KG1 (cell line): ENCODE results near the gene HOXC6.
"Not testable (repeated sequence)": the region's sequence is repeated elsewhere in the genome, so short reads cannot be mapped to it uniquely, and the experiment has no call there.

ENCODE experiments used
- DNase-seq: peaks from one replicate; lab custom pipeline; 2025; lab: John Stamatoyannopoulos, UW

HOXC6 gene

DNA sequence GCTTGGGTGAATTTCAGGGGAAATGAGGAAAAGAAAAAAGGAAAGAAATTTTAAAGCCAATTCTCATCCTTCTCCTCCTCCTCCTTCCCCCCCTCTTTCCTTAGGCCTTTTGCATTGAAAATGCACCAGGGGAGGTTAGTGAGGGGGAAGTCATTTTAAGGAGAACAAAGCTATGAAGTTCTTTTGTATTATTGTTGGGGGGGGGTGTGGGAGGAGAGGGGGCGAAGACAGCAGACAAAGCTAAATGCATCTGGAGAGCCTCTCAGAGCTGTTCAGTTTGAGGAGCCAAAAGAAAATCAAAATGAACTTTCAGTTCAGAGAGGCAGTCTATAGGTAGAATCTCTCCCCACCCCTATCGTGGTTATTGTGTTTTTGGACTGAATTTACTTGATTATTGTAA lies 27.3 kb downstream of the HOXC6 start:
- DNase-seq: no peak

DNA sequence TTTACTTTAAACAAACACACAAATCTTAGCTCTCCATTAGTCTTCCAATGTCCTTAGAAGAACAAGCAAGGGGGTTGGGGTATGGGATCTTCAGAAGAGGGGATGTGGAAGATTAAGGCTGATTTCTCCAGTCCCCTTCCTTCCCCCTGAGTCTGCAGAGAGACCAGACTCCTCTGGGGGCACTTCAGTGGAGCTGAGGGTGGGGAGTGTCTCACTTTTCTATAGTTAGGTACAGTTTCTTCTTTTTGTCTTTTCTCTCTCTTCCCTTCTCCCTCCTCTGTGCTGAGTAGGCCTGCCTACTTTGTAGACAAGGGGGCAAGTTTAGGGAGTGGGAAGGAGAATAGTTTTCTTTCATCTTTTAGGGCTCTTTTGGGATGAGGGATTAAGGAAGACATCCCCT lies 27.9 kb downstream of the HOXC6 start:
- DNase-seq: no peak

DNA sequence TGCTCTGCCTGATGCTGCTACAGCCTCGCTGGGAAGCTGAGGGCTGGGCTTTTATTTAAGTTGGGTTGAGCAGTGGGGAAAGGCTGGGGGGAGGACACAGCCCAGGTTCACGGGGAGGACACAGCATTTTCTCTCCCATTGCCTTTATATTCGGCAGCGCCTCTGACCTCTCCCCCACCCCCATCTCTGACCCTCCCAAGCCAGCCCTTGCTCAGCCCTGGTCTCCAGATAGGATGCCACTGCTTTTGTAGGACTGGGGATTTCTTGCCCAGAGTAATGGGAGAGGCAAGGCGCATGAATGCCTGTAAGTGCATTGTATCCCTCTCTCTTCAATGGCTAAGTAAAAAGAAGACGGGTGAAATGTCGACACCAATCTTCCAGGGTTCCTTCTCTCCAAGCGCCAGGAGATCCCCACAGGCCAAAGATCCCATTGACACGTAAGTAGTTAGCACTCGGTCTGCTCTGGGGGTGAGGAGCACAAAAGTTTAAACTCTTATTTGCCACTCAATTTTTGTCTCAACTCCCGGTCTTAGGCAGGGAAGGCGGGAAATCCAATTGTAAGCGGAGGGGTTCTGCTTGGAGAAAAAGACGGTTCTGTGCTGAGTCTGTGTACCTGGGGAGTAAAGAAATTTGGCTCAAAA lies 30.0 kb downstream of the HOXC6 start:
- DNase-seq: no peak

DNA sequence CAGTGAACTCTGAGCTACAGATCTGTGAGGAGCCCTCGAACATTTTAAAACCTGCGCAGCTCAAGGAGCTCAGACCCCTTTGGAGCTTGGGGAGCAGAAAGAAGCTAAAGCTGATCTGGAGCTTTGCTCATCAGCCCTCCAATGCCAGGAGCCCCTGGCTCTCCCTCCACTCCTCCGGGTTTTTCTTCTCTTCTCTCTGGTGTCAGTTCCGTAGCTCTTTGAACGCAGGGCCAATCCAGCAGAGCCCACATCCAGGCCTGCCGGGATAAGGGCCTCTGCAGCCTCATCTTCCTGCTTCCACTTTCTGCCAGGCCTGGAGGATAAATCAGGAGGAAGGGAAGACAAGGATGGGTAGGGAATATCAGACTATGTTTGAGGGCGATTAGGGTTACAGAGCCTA lies 31.4 kb downstream of the HOXC6 start:
- no peak for DNase-seq

DNA sequence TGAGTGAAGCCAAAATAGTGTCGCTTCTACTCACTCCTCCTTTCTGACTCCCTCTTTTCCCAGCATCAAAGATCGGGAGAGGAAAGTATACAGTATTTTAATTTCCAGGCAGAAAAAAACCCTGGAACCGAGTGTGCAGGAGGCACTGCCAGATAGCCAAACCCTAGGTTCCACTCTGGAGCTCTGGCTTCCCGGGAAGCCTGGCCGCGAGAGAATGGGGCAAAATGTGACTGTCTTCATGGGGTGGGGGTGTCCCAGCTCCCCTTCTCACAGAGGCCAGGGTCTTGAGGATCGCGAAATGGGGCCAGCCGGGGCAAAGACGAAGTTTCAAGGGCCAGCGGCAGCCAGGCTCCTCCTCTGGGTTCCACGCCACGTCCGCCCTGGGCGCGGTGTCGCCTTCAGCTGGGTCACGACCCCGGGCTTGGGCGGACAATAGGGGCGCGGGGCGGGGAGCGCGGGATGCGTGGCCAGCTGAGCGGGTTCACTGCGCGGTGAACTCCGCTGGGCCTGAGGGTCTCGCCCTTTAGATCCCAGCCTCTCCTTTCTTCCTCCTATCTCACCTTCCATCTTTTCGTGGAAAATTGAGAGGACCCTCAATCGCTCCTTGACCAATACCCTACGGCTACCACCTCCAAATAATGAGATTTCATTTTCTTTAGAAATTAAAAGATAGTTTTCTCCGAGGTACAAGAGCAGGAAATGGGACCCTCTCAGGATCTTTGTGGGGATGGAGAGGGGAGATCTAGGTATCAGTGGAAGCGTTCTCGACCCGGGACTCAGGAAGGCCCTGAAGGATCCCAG lies 32.1 kb downstream of the HOXC6 start:
- no peak for DNase-seq

DNA sequence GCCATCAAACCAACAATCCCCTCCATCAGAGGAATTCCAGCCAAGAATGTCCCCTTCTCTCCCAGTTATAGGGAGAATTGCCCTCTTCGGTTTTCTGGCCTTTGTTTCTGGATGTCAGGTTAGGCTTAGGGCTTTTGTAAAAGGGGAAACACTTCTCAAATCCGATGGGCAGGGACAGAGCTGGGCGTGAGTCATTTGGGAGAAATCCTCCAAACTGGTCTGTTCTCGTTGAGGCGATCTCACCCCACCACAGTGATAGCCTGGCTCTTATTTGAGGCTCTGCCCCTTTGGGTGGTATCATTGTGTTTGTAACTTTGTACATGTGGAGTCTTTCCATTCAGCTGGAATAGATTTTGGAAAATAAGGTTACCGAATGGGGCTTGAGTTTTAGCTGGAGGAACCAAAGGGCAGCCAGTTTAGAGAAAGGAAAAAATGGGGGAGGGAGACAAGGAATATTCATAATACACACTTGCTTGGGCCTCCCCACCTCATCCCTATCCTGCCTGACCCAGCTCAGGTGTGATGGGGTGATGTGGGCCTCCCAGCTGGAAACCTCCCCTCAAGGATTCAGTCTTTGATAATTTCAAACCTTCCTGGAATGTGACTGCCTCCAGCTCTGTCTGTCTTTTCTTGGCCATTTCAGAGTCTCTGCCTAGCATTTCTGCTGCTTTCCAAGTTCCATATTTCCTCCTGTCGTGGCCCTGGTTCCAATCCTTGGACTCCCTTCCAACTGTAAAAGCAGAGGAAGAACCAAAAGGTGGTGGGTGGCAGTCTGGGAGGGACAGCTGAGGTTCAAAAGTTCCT lies 32.9 kb downstream of the HOXC6 start:
- DNase-seq: no peak

DNA sequence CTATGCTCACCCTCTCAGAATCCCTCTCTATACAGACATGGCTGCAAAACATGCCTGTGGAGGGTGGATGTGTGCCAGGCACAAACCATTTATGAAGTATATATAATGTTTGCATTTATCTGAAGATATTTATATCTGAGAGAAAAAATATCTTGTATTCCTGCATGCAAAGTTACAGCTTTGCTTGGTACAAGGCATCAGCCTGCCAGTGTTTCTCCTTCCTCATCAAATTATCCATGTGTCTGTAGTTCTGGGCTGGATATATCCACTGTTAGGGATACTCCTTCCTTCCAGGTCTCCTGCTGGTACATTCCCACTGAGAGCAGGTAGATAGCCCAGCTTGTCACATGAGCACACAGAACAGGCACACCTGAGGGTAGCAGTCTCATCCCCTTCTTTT lies 37.4 kb downstream of the HOXC6 start:
- no peak for DNase-seq

DNA sequence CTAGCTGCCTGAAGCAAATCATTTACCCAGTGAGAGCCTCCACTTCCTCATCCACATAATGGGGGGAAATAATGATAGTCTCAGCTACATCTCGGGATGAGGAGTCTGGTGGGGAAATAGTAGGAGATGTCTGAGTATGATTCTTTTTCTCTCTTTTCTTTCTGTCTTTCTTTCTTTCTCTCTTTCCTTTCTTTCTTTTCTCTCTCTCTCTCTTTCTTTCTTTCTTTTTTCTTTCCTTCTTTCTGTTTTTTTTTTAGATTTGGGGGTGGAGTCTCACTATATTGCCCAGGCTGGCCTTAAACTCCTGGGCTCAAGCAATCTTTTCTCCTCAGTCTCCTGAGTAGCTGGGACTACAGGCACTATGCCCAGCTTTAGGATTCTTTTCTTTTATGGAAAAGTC lies 38.2 kb downstream of the HOXC6 start:
- DNase-seq: no peak

DNA sequence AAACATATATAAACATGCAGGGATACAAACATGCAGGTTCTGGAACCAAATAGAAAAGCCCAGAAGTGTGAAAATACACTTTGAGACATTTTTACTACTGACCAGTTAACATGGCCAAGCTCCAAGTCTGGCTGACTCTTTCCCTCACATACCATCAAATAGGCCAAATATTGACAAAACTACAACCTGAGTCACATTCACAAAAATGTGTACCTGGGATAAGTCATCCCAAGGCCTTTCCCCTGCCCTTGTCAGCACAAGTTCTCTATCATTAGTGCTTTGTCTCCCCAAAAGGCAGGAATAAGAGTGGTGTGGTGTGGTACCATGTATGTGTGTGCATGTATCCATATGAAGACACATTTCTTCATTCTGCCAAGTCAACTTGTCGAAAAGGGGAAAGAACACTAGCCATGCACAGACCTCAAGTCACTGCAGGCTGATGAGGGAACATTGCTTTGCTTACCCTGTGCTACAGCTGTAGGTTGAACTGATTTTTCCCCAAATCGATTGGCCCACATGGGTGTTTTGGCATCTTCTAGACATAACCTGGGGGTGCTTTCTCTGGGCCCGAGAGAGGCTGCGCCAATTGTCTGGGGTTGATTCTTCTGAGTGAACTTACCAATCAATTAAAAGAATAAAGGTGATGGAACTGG lies 40.3 kb downstream of the HOXC6 start:
- no peak for DNase-seq

DNA sequence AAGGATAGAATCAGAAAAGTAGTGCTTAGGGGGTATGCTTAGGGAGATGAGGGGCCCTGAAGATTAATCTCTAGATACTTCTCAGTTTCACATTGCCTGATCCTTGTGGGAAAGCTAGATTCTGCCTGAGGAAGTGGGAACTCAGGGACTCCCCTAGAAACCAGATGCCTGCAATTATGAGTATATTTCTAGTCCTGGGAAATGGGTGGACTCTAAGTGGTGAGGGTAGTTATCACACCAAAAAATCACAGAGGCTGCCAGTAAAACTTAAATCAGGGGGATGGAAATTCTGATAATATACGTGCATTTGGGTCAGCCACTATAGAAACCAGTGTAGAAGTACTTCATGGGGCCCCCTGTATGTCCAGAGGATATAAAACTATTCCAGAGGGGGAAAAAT lies 43.7 kb downstream of the HOXC6 start:
- no peak for DNase-seq

DNA sequence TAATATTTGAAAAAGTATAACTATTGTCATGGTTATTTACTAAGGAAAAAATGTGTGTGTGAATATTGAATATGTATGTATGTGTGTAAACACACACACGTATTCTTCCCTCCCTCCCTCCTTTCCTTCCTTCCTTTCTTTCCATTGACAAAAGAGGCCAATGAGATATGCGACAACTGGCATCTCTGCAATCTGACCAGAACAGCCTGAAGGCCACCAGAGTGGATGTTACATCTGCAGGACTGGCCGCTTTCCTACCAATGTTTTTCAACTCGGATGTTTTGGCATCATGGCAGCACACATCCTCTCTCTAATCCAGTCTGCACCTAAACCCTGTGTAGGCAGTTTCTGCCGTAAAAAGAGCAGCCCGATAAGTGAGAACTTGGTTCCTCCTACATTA lies 46.1 kb downstream of the HOXC6 start:
- no peak for DNase-seq

DNA sequence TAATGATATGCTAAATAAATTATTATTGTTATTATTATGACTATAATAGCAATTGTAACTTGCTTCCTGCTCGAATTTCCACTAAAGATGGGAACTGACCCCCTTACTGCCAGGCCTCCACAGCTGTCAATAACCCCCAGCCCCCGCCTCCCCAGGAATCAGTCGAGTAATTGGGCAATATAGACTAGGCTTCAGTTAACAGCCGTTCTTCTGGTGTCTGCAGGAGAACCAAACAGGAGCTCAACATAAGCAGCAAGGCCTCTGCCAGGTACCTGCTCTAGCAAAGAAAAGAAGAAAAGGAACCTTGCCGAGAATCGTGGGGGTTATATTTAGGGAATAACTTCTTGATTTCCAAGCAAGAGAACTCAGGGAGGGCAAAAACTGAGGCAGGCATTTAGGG lies 47.2 kb downstream of the HOXC6 start:
- DNase-seq: no peak

DNA sequence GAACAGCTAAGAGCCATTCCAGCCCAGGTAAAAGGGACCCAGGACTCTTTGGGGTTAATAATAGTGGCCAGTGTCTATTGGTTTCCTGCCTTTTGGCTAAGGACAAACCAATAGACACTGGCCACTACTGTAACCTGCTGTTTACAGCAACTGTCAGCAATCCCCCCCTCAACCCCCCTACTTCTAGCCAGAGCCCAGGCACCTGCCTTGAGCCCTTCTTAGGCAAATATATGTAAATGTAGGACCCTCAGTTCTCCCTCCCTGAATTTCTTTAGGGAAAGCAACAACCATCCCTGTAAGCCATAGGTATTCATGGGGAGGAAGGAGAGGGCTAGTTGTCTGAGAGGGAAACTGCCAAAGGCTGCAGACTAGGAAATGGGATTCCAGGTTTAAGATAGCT lies 47.7 kb downstream of the HOXC6 start:
- DNase-seq: no peak

DNA sequence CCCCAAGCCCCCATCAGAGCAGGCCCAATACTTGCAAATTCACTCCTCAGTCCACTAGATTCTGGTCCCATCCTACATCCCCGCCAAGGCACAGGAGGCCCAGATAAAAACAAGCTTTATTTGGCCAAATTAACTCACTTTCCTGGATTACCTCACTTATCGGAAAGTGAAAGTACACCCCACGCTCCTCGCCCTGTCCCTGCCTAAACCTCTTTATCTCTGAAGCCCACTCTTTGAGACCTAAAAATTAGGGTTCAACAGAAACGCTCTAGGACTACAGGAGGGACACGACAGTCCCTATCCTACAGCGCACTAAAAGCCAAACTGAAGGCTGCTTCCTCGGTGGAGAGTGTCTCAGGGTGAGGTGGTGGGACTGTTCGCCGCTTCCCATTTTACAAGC lies 49.6 kb downstream of the HOXC6 start:
- DNase-seq: not testable (repeated sequence)

DNA sequence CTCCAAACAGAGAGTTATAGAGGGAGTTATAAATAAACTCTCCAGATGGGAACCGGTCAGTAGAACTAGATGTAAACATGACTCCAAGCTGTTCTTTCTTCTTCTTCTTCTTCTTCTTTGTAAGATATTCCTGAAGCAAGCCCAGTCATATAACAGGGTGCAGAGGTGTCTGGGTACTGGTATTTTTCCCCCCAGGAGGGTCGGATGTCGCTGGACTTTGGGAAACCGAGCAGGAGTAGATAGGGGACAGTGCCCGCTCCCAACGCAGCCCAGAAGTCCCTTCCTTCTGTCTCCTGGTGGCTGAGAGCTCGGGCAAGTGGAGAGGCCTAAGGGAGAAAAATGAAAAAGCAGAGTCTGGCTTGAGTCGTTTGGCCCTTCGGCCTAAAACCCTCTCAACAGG lies 50.9 kb downstream of the HOXC6 start:
- DNase-seq: not testable (repeated sequence)
